GM12878 (cell line): ENCODE measurements around the gene BICDL2. TPM values are rescaled to one million over a fixed set of nuclear protein-coding genes. Genes with fewer than 3 reads are reported as not detected.
A peak's percentile ranks its signal among the peaks of the same experiment; 100 is the strongest.

Experiments
- BACH1 ChIP-seq: fragments of 450-650 bp; IDR thresholded peaks from 2 replicates; pipeline ENCODE4 v1.6.1; 2017; ENCODE audit warnings: mild to moderate bottlenecking, borderline replicate concordance
- CBX3 ChIP-seq: fragments of 200-600 bp; sonication (generic); IDR thresholded peaks from 2 replicates; pipeline ENCODE4 v1.6.1; 2016; ENCODE audit warnings: low read depth, borderline replicate concordance
- EED ChIP-seq: sonication (generic); IDR thresholded peaks from 2 replicates; pipeline ENCODE4 v1.6.1; 2016; ENCODE audit warnings: antibody characterized with exemption, low read depth
- LARP7 ChIP-seq: fragments of 450-650 bp; IDR thresholded peaks from 2 replicates; pipeline ENCODE4 v1.6.1; 2017; ENCODE audit warnings: mild to moderate bottlenecking
- MAX ChIP-seq: IDR thresholded peaks from 2 replicates; pipeline ENCODE4 v1.6.1; 2012; ENCODE audit warnings: low read depth, low read length, improper control_type of control experiment
- NBN ChIP-seq: fragments of 450-650 bp; IDR thresholded peaks from 2 replicates; pipeline ENCODE4 v1.6.1; 2016
- NKRF ChIP-seq: fragments of 450-650 bp; conservative IDR thresholded peaks from 2 replicates; pipeline ENCODE4 v1.6.1; 2017; ENCODE audit warnings: mild to moderate bottlenecking, moderate library complexity
- NRF1 ChIP-seq: conservative IDR thresholded peaks from 2 replicates; pipeline ENCODE4 v1.6.1; 2011; ENCODE audit warnings: mild to moderate bottlenecking, low read depth, low read length, improper control_type of control experiment
- PML ChIP-seq: IDR thresholded peaks from 2 replicates; pipeline ENCODE4 v1.6.1; 2012; ENCODE audit warnings: low read length, inconsistent platforms
- RFX5 ChIP-seq: IDR thresholded peaks from 2 replicates; pipeline ENCODE4 v1.6.1; 2011; ENCODE audit warnings: low read depth, low read length, improper control_type of control experiment
- TAF1 ChIP-seq: IDR thresholded peaks from 2 replicates; pipeline ENCODE4 v1.6.1; 2011; ENCODE audit warnings: mild to moderate bottlenecking, low read depth, low read length, borderline replicate concordance
- ZBTB11 ChIP-seq: fragments of 450-650 bp; formaldehyde crosslinking; IDR thresholded peaks from 2 replicates; pipeline ENCODE4 v1.5.0; 2022; ENCODE audit warnings: mild to moderate bottlenecking, missing genetic modification characterization
- ZNF217 ChIP-seq: fragments of 450-650 bp; IDR thresholded peaks from 2 replicates; pipeline ENCODE4 v1.6.1; 2017; ENCODE audit warnings: antibody characterized with exemption, mild to moderate bottlenecking
- ZNF24 ChIP-seq: fragments of 450-650 bp; IDR thresholded peaks from 2 replicates; pipeline ENCODE4 v1.6.1; 2017; ENCODE audit warnings: antibody characterized with exemption, mild to moderate bottlenecking
- ZSCAN29 ChIP-seq: fragments of 450-650 bp; IDR thresholded peaks from 2 replicates; pipeline ENCODE4 v1.6.1; 2017; ENCODE audit warnings: mild to moderate bottlenecking, moderate library complexity
- ZZZ3 ChIP-seq: IDR thresholded peaks from 2 replicates; pipeline ENCODE4 v1.6.1; 2011; ENCODE audit warnings: low read depth; ENCODE audit not compliant: control insufficient read depth, insufficient read length
- polyA plus RNA-seq, 11 experiments: library from polyadenylated mRNA; depleted of rRNA in 4 of 11; unstranded in 6 of 11; stranded (reverse) in 5 of 11; fragments of >200 nt; fragmentation: Nextera tagmentation in 4 of 11; fragmentation: Illumina TruSeq in 1 of 11; extraction: Ambion mirVana in 4 of 11; extraction: Trizol in 1 of 11; gene quantifications; 1 replicate in 1 of 11; 2 replicates in 10 of 11; pipeline versions ENCODE4 v1.2.1 to v1.2.3, GENCODE V29; 2011 to 2016; ENCODE audit warnings: inconsistent platforms in 2 of 11, missing spikeins in 2 of 11, low read depth in 1 of 11
- total RNA-seq, 4 experiments: library from RNA; depleted of rRNA in 3 of 4; stranded (reverse); fragments of >200 nt in 3 of 4; fragmentation: Illumina TruSeq in 1 of 4; extraction: Trizol in 1 of 4; gene quantifications; 2 replicates each; pipeline versions ENCODE4 v1.2.1 to v1.2.3, GENCODE V29; 2013 to 2021
- TF ChIP-seq, protein P1 (sequence below): fragments of 450-650 bp; IDR thresholded peaks from 2 replicates; pipeline ENCODE4 v1.6.1; 2017; ENCODE audit warnings: borderline replicate concordance
- TF ChIP-seq, protein P2 (sequence below): fragments of 450-650 bp; formaldehyde crosslinking; IDR thresholded peaks from 2 replicates; pipeline ENCODE4 v1.4.0; 2020; ENCODE audit warnings: mild to moderate bottlenecking, moderate library complexity

BICDL2 gene
- total and polyA plus RNA-seq, 10 of the 15 experiments (the other 5 are each of a cell fraction or from before 2014, with no cell fraction given) = not detected

GRCh38 chr16:2980227-2981176, 56.2 kb downstream of the BICDL2 start, which contains the start of gene PKMYT1 (continued):
- 0 out of 2 replicates have a peak, but pooled peaks have one; percentile 37 for TF ChIP-seq TAF1
- no peak for TF ChIP-seq EED
- TF ChIP-seq RFX5 = no peak
- TF ChIP-seq PML = peak; percentile 58; the same call in 1 of the 2 replicates
- TF ChIP-seq NKRF = peak; percentile 99
- peak; percentile 85 for TF ChIP-seq NRF1
- peak; percentile 93 for TF ChIP-seq LARP7
- peak; percentile 77 for TF ChIP-seq BACH1
- no peak for TF ChIP-seq ZNF24
- TF ChIP-seq, protein P1, sequence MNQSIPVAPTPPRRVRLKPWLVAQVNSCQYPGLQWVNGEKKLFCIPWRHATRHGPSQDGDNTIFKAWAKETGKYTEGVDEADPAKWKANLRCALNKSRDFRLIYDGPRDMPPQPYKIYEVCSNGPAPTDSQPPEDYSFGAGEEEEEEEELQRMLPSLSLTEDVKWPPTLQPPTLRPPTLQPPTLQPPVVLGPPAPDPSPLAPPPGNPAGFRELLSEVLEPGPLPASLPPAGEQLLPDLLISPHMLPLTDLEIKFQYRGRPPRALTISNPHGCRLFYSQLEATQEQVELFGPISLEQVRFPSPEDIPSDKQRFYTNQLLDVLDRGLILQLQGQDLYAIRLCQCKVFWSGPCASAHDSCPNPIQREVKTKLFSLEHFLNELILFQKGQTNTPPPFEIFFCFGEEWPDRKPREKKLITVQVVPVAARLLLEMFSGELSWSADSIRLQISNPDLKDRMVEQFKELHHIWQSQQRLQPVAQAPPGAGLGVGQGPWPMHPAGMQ = no peak
- TF ChIP-seq NBN = peak; percentile 53
- TF ChIP-seq ZBTB11 (CRISPR knock-in tag) = no peak
- TF ChIP-seq MAX = peak; percentile 46; the same call in 1 of the 2 replicates
- 0 out of 2 replicates have a peak, but pooled peaks have one; percentile 18 for TF ChIP-seq ZSCAN29
- peak; percentile 72; the same call in 1 of the 2 replicates for TF ChIP-seq ZNF217
- no peak for TF ChIP-seq ZZZ3
- TF ChIP-seq, protein P2, sequence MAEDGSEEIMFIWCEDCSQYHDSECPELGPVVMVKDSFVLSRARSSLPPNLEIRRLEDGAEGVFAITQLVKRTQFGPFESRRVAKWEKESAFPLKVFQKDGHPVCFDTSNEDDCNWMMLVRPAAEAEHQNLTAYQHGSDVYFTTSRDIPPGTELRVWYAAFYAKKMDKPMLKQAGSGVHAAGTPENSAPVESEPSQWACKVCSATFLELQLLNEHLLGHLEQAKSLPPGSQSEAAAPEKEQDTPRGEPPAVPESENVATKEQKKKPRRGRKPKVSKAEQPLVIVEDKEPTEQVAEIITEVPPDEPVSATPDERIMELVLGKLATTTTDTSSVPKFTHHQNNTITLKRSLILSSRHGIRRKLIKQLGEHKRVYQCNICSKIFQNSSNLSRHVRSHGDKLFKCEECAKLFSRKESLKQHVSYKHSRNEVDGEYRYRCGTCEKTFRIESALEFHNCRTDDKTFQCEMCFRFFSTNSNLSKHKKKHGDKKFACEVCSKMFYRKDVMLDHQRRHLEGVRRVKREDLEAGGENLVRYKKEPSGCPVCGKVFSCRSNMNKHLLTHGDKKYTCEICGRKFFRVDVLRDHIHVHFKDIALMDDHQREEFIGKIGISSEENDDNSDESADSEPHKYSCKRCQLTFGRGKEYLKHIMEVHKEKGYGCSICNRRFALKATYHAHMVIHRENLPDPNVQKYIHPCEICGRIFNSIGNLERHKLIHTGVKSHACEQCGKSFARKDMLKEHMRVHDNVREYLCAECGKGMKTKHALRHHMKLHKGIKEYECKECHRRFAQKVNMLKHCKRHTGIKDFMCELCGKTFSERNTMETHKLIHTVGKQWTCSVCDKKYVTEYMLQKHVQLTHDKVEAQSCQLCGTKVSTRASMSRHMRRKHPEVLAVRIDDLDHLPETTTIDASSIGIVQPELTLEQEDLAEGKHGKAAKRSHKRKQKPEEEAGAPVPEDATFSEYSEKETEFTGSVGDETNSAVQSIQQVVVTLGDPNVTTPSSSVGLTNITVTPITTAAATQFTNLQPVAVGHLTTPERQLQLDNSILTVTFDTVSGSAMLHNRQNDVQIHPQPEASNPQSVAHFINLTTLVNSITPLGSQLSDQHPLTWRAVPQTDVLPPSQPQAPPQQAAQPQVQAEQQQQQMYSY (CRISPR knock-in tag) = no peak
- TF ChIP-seq CBX3 = no peak
